SK-N-SH (cell line): ENCODE results near the gene BABAM2. TPM values are rescaled to one million over a fixed set of nuclear protein-coding genes. Genes with fewer than 3 reads are reported as not detected.

Experiments
- CTCF ChIA-PET: fragments of 300-600, 350-600 bp; formaldehyde crosslinking; extraction: SDS; loops from one replicate; lab custom pipeline; 2021; lab: Yijun Ruan, JAX
- POLR2A ChIA-PET: fragments of 350-600 bp; sonication (Branson Sonifier 250); formaldehyde crosslinking; extraction: SDS; loops from one replicate; lab custom pipeline; 2020; ENCODE audit warnings: antibody characterized with exemption, inconsistent platforms; lab: Yijun Ruan, JAX
- DNase-seq: peaks from one replicate; pipeline ENCODE4 v3.0.0; 2012
- H2AFZ ChIP-seq: fragments of 200-600 bp; sonication (generic); 2 replicates; pipeline ENCODE4 v1.8.1; 2016; ENCODE audit warnings: antibody characterized with exemption, mild to moderate bottlenecking, low read depth
- H3F3A ChIP-seq: fragments of 200-600 bp; sonication (generic); replicated peaks from 2 replicates; pipeline ENCODE3; 2016; ENCODE audit warnings: antibody characterized with exemption, mild to moderate bottlenecking; ENCODE audit not compliant: insufficient read depth
- H3K27ac ChIP-seq, 2 experiments: fragments of 200-500 bp in 1 of 2; fragments of 200-600 bp in 1 of 2; sonication (Bioruptor generic) in 1 of 2; sonication (generic), shearing (Covaris generic) in 1 of 2; 2 replicates each; pipeline versions ENCODE4 v1.5.1 to v1.6.1; 2014 to 2016; ENCODE audit warnings: low read depth in 2 of 2, inconsistent platforms in 1 of 2, low read length in 1 of 2, mild to moderate bottlenecking in 1 of 2, mixed read lengths in 1 of 2
- H3K27me3 ChIP-seq: fragments of 200-600 bp; sonication (generic), shearing (Covaris generic); 2 replicates; pipeline ENCODE4 v1.6.1; 2016; ENCODE audit warnings: mixed run types; ENCODE audit not compliant: insufficient read depth
- H3K36me3 ChIP-seq, 2 experiments: fragments of 200-500 bp in 1 of 2; fragments of 200-600 bp in 1 of 2; sonication (Bioruptor generic) in 1 of 2; sonication (generic) in 1 of 2; replicated peaks in 1 of 2; 2 replicates each; pipeline versions ENCODE3 to v1.5.1; 2014 to 2016; ENCODE audit warnings: low read length in 1 of 2, mild to moderate bottlenecking in 1 of 2; ENCODE audit not compliant: insufficient read depth in 2 of 2, control insufficient read depth in 1 of 2
- H3K4me1 ChIP-seq, 2 experiments: fragments of 200-500 bp in 1 of 2; fragments of 200-600 bp in 1 of 2; sonication (Bioruptor generic) in 1 of 2; sonication (generic), shearing (Covaris generic) in 1 of 2; 2 replicates each; pipeline versions ENCODE4 v1.5.1 to v1.6.1; 2014 to 2016; ENCODE audit warnings: low read depth in 1 of 2, low read length in 1 of 2, mixed run types in 1 of 2; ENCODE audit not compliant: insufficient read depth in 2 of 2, control insufficient read depth in 1 of 2
- H3K4me2 ChIP-seq: fragments of 200-600 bp; sonication (generic), shearing (Covaris generic); 2 replicates; pipeline ENCODE4 v1.6.1; 2017; ENCODE audit warnings: mixed run types
- H3K4me3 ChIP-seq, 2 experiments: fragments of 200-500 bp in 1 of 2; fragments of 200-600 bp in 1 of 2; sonication (Bioruptor generic) in 1 of 2; sonication (generic), shearing (Covaris generic) in 1 of 2; 2 replicates each; pipeline versions ENCODE4 v1.5.1 to v1.8.1; 2014 to 2016; ENCODE audit warnings: low read depth in 2 of 2, inconsistent platforms in 1 of 2, low read length in 1 of 2, mild to moderate bottlenecking in 1 of 2, mixed read lengths in 1 of 2, moderate library complexity in 1 of 2
- H3K79me2 ChIP-seq: fragments of 200-600 bp; sonication (generic); 2 replicates; pipeline ENCODE4 v1.8.1; 2017; ENCODE audit warnings: mild to moderate bottlenecking; ENCODE audit not compliant: insufficient read depth
- H3K9ac ChIP-seq: fragments of 200-600 bp; sonication (generic); 2 replicates; pipeline ENCODE4 v1.6.1; 2017; ENCODE audit warnings: mixed run types
- H3K9me2 ChIP-seq: fragments of 200-600 bp; sonication (generic); 2 replicates; pipeline ENCODE4 v1.6.1; 2017; ENCODE audit warnings: mixed run types
- H3K9me3 ChIP-seq: fragments of 200-600 bp; sonication (generic); 2 replicates; pipeline ENCODE4 v1.6.1; 2017; ENCODE audit warnings: mixed run types, mild to moderate bottlenecking, moderate library complexity
- H4K20me1 ChIP-seq: fragments of 200-600 bp; sonication (generic); 2 replicates; pipeline ENCODE4 v1.6.1; 2017; ENCODE audit warnings: mild to moderate bottlenecking, mixed run types; ENCODE audit not compliant: insufficient read depth
- CHD2 ChIP-seq: fragments of 150-350 bp; IDR thresholded peaks from 2 replicates; pipeline ENCODE4 v1.6.1; 2018; ENCODE audit warnings: low read length; ENCODE audit not compliant: partially characterized antibody
- EP300 ChIP-seq, 2 experiments: IDR thresholded peaks; 2 replicates each; pipeline versions ENCODE4 v1.4.0 to v1.6.1; 2012; ENCODE audit warnings: borderline replicate concordance in 1 of 2, low read depth in 1 of 2, low read length in 1 of 2
- FOXJ3 ChIP-seq: sonication (generic); formaldehyde crosslinking; IDR thresholded peaks from 2 replicates; pipeline ENCODE4 v1.5.1; 2020; ENCODE audit warnings: mild to moderate bottlenecking, missing genetic modification reagents
- MEF2A ChIP-seq: IDR thresholded peaks from 2 replicates; pipeline ENCODE4 v1.4.0; 2012; ENCODE audit warnings: low read depth, borderline replicate concordance
- MXI1 ChIP-seq: IDR thresholded peaks from 2 replicates; pipeline ENCODE4 v1.6.1; 2012; ENCODE audit warnings: mild to moderate bottlenecking, low read depth, low read length, improper control_type of control experiment
- NFIC ChIP-seq: IDR thresholded peaks from 2 replicates; pipeline ENCODE4 v1.4.0; 2012; ENCODE audit warnings: borderline replicate concordance
- POLR2AphosphoS5 ChIP-seq: IDR thresholded peaks from 2 replicates; pipeline ENCODE4 v1.6.1; 2012; ENCODE audit warnings: low read depth, low read length
- RAD21 ChIP-seq: IDR thresholded peaks from 2 replicates; pipeline ENCODE4 v1.6.1; 2012; ENCODE audit warnings: mild to moderate bottlenecking, low read length
- REST ChIP-seq: IDR thresholded peaks from 2 replicates; pipeline ENCODE4 v1.6.1; 2012; ENCODE audit warnings: mild to moderate bottlenecking, low read depth, low read length, moderate library complexity
- RFX5 ChIP-seq: IDR thresholded peaks from 2 replicates; pipeline ENCODE4 v1.6.1; 2012; ENCODE audit warnings: mild to moderate bottlenecking, improper control_type of control experiment, low read length
- SMC3 ChIP-seq: IDR thresholded peaks from 2 replicates; pipeline ENCODE4 v1.6.1; 2012; ENCODE audit warnings: low read depth, low read length, improper control_type of control experiment
- TAF1 ChIP-seq: IDR thresholded peaks from 2 replicates; pipeline ENCODE4 v1.6.1; 2012; ENCODE audit warnings: low read depth, mild to moderate bottlenecking, low read length, moderate library complexity, borderline replicate concordance
- USF2 ChIP-seq: fragments of 150-350 bp; IDR thresholded peaks from 2 replicates; pipeline ENCODE4 v1.6.1; 2017; ENCODE audit warnings: antibody characterized with exemption, low read length, low read depth, borderline replicate concordance
- WGBS: methylation state at CpG from one replicate; pipeline ENCODE4 v1.1.6; 2017; ENCODE audit warnings: low lambda C conversion rate; 5-methylcytosine and 5-hydroxymethylcytosine counted together
- polyA plus RNA-seq, 3 experiments: library from polyadenylated mRNA; depleted of rRNA; stranded (reverse); fragments of >200 nt; gene quantifications; 2 replicates each; pipeline ENCODE4 v1.2.3, GENCODE V29; 2012

Gene BABAM2
- polyA plus RNA-seq, 1 of the 3 experiments (the other 2 are of a cell fraction): 34.0 TPM

- Histone ChIP-seq H3K9ac (no peak overlapping the region), H2AFZ (no peak overlapping the region), H3K27ac (no peak overlapping the region), H4K20me1 (no peaks in the 10 kb centered on the region), H3K27me3 (no peaks in the 10 kb centered on the region), H3K9me2 (no peaks in the 10 kb centered on the region), H3K9me3 (no peaks in the 10 kb centered on the region)
- DNase-seq: no peak
- CTCF ChIA-PET: interaction anchor here (1.3 kb wide), 1 partner anchor 26 kb away, joined by 3 read pairs; no protein-coding TSS in a partner anchor
- 95% methylated on average over 1 of the region's 1 CpG for WGBS
- TF ChIP-seq RAD21: no peak
- TF ChIP-seq, all 33 proteins: peak for 0
- Histone ChIP-seq H3F3A (no peaks in the 10 kb centered on the region), H3K4me1 (no peaks in the 10 kb centered on the region), H3K4me2 (no peak overlapping the region), H3K79me2 (no peaks in the 10 kb centered on the region), H3K36me3 (no peaks in the 10 kb centered on the region), H3K4me3 (no peak overlapping the region)
- POLR2A ChIA-PET: no interaction called here
Observed at GRCh38 chr2:28036307-28036706, 145.8 kb downstream of the BABAM2 start.

- H3K4me1 ChIP-seq: no peaks in the 10 kb centered on the region
- no peak overlapping the region for H3K27ac ChIP-seq
- no peaks in the 10 kb centered on the region for H3K9me3 ChIP-seq
- H4K20me1 ChIP-seq: no peaks in the 10 kb centered on the region
- H3F3A ChIP-seq: no peaks in the 10 kb centered on the region
- POLR2A ChIA-PET: no interaction called here
- H3K9me2 ChIP-seq: no peaks in the 10 kb centered on the region
- 93% methylated on average over 1 of the region's 1 CpG for WGBS
- no peak overlapping the region for H2AFZ ChIP-seq
- H3K36me3 ChIP-seq: no peaks in the 10 kb centered on the region
- H3K79me2 ChIP-seq: no peaks in the 10 kb centered on the region
- no peak overlapping the region for H3K9ac ChIP-seq
- H3K27me3 ChIP-seq: no peaks in the 10 kb centered on the region
- no peak for TF ChIP-seq RFX5
- no peak for TF ChIP-seq TAF1
- no peak for TF ChIP-seq POLR2AphosphoS5
- no peak for TF ChIP-seq REST
- no peak for TF ChIP-seq CHD2
- no peak for TF ChIP-seq MXI1
- no peak for TF ChIP-seq FOXJ3 (CRISPR knock-in tag)
- TF ChIP-seq EP300 (IDR thresholded peaks at IDR 0.05; ENCODE audit: borderline replicate concordance in 1 of 2, low read depth in 1 of 2, low read length in 1 of 2): no peak
- no peak for TF ChIP-seq SMC3
- no peak for TF ChIP-seq USF2
- TF ChIP-seq MEF2A: no peak
- TF ChIP-seq NFIC: no peak
- no peak overlapping the region for H3K4me3 ChIP-seq
- CTCF ChIA-PET: interaction anchor here (0.8 to 2.1 kb wide), 3 partner anchors 10 to 358 kb away, joined by 3 to 8 read pairs (median 3); no protein-coding TSS in a partner anchor
- no peak overlapping the region for H3K4me2 ChIP-seq
- no peak for DNase-seq
Observed at GRCh38 chr2:28038722-28039121, 148.2 kb downstream of the BABAM2 start.
